Peyer's patch (tissue), 4 donors: Measurements from ENCODE around the gene GPC5.

Experiments
- CTCF ChIP-seq, 6 experiments: fragments of 450-650 bp in 4 of 6; fragments of 200-600 bp in 2 of 6; sonication (generic) in 1 of 6; IDR thresholded peaks; one replicate each; pipeline ENCODE4 v1.5.1; 2017 to 2019; ENCODE audit warnings: antibody characterized with exemption in 6 of 6, mild to moderate bottlenecking in 3 of 6, moderate library complexity in 1 of 6
- POLR2A ChIP-seq, 2 donors: fragments of 450-650 bp; IDR thresholded peaks; one replicate each; pipeline ENCODE4 v1.5.1; 2017; ENCODE audit warnings: antibody characterized with exemption in 2 of 2, mild to moderate bottlenecking in 2 of 2, moderate library complexity in 2 of 2

DNA sequence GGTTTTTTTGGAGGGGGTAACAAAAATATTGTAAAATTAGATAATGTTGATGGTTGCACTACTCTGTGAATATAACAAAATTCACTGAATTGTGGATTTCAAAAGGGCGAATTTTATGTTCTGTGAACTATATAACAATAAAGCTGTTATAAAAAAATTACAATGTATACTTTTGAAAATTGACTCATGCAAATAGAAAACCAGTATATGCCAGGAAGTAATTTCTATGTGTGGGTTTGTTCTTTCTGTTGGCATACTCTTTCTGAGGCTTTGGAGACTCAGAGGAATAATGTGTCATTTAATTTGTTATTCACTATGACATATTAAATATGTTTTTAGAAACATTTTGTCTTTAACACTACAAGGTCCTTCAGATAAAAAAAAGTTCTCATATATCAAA, 310.1 kb downstream of the GPC5 start:
- TF ChIP-seq CTCF (IDR thresholded peaks at IDR 0.05) = no peak
- no peak for TF ChIP-seq POLR2A (IDR thresholded peaks at IDR 0.05)
